H9 (cell line): ENCODE data around the gene CASK. TPM values are rescaled to one million over a fixed set of nuclear protein-coding genes. Genes with fewer than 3 reads are reported as not detected.

Source experiments
- DNase-seq: peaks from one replicate; pipeline ENCODE4 v3.0.0-alpha.2; 2017
- H2AFZ ChIP-seq: one replicate; pipeline ENCODE4 v1.6.1; 2013; ENCODE audit warnings: mild to moderate bottlenecking, low read length, control low read depth, moderate library complexity
- H2AK5ac ChIP-seq: 2 replicates; pipeline ENCODE4 v1.6.1; 2013; ENCODE audit warnings: low read length, control low read depth, mixed read lengths; ENCODE audit not compliant: insufficient read length
- H2BK120ac ChIP-seq: one replicate; pipeline ENCODE4 v1.6.1; 2013; ENCODE audit warnings: low read depth, mild to moderate bottlenecking, low read length, control low read depth, inconsistent platforms; ENCODE audit not compliant: poor library complexity, severe bottlenecking
- H2BK12ac ChIP-seq: 2 replicates; pipeline ENCODE4 v1.6.1; 2013; ENCODE audit warnings: low read length, control low read depth, mixed read lengths, low read depth; ENCODE audit not compliant: insufficient read length
- H2BK15ac ChIP-seq: 2 replicates; pipeline ENCODE4 v1.6.1; 2013; ENCODE audit warnings: low read depth, low read length, control low read depth
- H2BK20ac ChIP-seq: one replicate; pipeline ENCODE4 v1.6.1; 2013; ENCODE audit warnings: low read depth, mild to moderate bottlenecking, low read length, control low read depth, inconsistent platforms; ENCODE audit not compliant: poor library complexity, severe bottlenecking
- H2BK5ac ChIP-seq: 2 replicates; pipeline ENCODE4 v1.6.1; 2013; ENCODE audit warnings: low read length, control low read depth, mixed read lengths; ENCODE audit not compliant: insufficient read length
- H3K14ac ChIP-seq: 2 replicates; pipeline ENCODE4 v1.6.1; 2013; ENCODE audit warnings: low read length, control low read depth; ENCODE audit not compliant: insufficient read depth
- H3K18ac ChIP-seq: 2 replicates; pipeline ENCODE4 v1.6.1; 2013; ENCODE audit warnings: low read depth, mild to moderate bottlenecking, mixed read lengths, low read length, control low read depth; ENCODE audit not compliant: insufficient read length
- H3K23ac ChIP-seq: 2 replicates; pipeline ENCODE4 v1.6.1; 2013; ENCODE audit warnings: low read length, control low read depth, mixed read lengths, low read depth; ENCODE audit not compliant: insufficient read length
- H3K23me2 ChIP-seq: 2 replicates; pipeline ENCODE4 v1.6.1; 2013; ENCODE audit warnings: low read depth, mild to moderate bottlenecking, mixed read lengths, low read length, control low read depth; ENCODE audit not compliant: insufficient read length, poor library complexity, severe bottlenecking
- H3K27ac ChIP-seq: 2 replicates; pipeline ENCODE4 v1.5.1; 2013; ENCODE audit warnings: low read length, control low read depth, mixed read lengths, low read depth; ENCODE audit not compliant: insufficient read length
- H3K27me3 ChIP-seq: 2 replicates; pipeline ENCODE4 v1.6.1; 2013; ENCODE audit warnings: low read length, control low read depth, inconsistent platforms; ENCODE audit not compliant: insufficient read depth
- H3K4ac ChIP-seq: 2 replicates; pipeline ENCODE4 v1.6.1; 2013; ENCODE audit warnings: low read depth, mild to moderate bottlenecking, control low read depth, inconsistent platforms, low read length, moderate library complexity
- H3K4me1 ChIP-seq: 2 replicates; pipeline ENCODE4 v1.6.1; 2013; ENCODE audit warnings: low read length, control low read depth, inconsistent platforms; ENCODE audit not compliant: insufficient read depth
- H3K4me2 ChIP-seq: 2 replicates; pipeline ENCODE4 v1.6.1; 2013; ENCODE audit warnings: low read length, control low read depth, mixed read lengths; ENCODE audit not compliant: insufficient read length, insufficient read depth
- H3K56ac ChIP-seq: 2 replicates; pipeline ENCODE4 v1.6.1; 2013; ENCODE audit warnings: low read depth, mild to moderate bottlenecking, mixed read lengths, low read length, control low read depth; ENCODE audit not compliant: insufficient read length
- H3K79me1 ChIP-seq: 2 replicates; pipeline ENCODE4 v1.6.1; 2013; ENCODE audit warnings: low read depth, mild to moderate bottlenecking, moderate library complexity, low read length, control low read depth, inconsistent platforms; ENCODE audit not compliant: insufficient read depth, poor library complexity, severe bottlenecking
- H3K79me2 ChIP-seq: 2 replicates; pipeline ENCODE4 v1.6.1; 2013; ENCODE audit warnings: low read length, control low read depth, inconsistent platforms; ENCODE audit not compliant: insufficient read depth
- H3K9ac ChIP-seq: 2 replicates; pipeline ENCODE4 v1.6.1; 2013; ENCODE audit warnings: low read length, control low read depth, mixed read lengths; ENCODE audit not compliant: insufficient read length; ENCODE audit errors: extremely low read depth
- H3K9me3 ChIP-seq: one replicate; pipeline ENCODE4 v1.6.1; 2013; ENCODE audit warnings: low read depth, low read length, inconsistent platforms; ENCODE audit not compliant: control insufficient read depth
- H3T11ph ChIP-seq: one replicate; pipeline ENCODE4 v1.6.1; 2013; ENCODE audit warnings: mild to moderate bottlenecking, low read length, control low read depth, inconsistent platforms
- H4K20me1 ChIP-seq: one replicate; pipeline ENCODE4 v1.6.1; 2013; ENCODE audit not compliant: control insufficient read depth, insufficient read length, insufficient read depth
- H4K5ac ChIP-seq: 2 replicates; pipeline ENCODE4 v1.6.1; 2013; ENCODE audit warnings: low read depth, mild to moderate bottlenecking, mixed read lengths, low read length, control low read depth; ENCODE audit not compliant: insufficient read length
- H4K8ac ChIP-seq: replicated peaks from 2 replicates; pipeline ENCODE4 v1.6.1; 2013; ENCODE audit warnings: low read length, control low read depth, mixed read lengths, low read depth; ENCODE audit not compliant: insufficient read length
- H4K91ac ChIP-seq: 2 replicates; pipeline ENCODE4 v1.6.1; 2013; ENCODE audit warnings: low read depth, mild to moderate bottlenecking, moderate library complexity, mixed read lengths, low read length, control low read depth; ENCODE audit not compliant: insufficient read length
- H3K27ac Mint-ChIP-seq, 3 experiments: 2 replicates in 2 of 3; 3 replicates in 1 of 3; pipeline ENCODE4 v1.8.0; 2020 to 2021; ENCODE audit warnings: mixed read lengths in 3 of 3, mild to moderate bottlenecking in 1 of 3, moderate library complexity in 1 of 3
- H3K27me3 Mint-ChIP-seq: 2 replicates; pipeline ENCODE4 v1.8.0; 2021; ENCODE audit warnings: low read depth, mild to moderate bottlenecking, moderate library complexity, mixed read lengths
- H3K36me3 Mint-ChIP-seq, 3 experiments: 2 replicates in 2 of 3; 3 replicates in 1 of 3; pipeline ENCODE4 v1.8.0; 2020 to 2021; ENCODE audit warnings: low read depth in 3 of 3, mixed read lengths in 3 of 3; ENCODE audit not compliant: insufficient read depth in 1 of 3
- H3K4me1 Mint-ChIP-seq, 2 experiments: 2 replicates each; pipeline ENCODE4 v1.8.0; 2020; ENCODE audit warnings: mixed read lengths in 2 of 2
- H3K4me3 Mint-ChIP-seq, 2 experiments: 2 replicates in 1 of 2; 3 replicates in 1 of 2; pipeline ENCODE4 v1.8.0; 2020 to 2021; ENCODE audit warnings: mild to moderate bottlenecking in 2 of 2, mixed read lengths in 2 of 2, moderate library complexity in 1 of 2
- H3K9me3 Mint-ChIP-seq, 2 experiments: 2 replicates in 1 of 2; 3 replicates in 1 of 2; pipeline ENCODE4 v1.8.0; 2020; ENCODE audit warnings: mild to moderate bottlenecking in 2 of 2, mixed read lengths in 2 of 2, moderate library complexity in 1 of 2
- CTCF ChIP-seq: fragments of 200-600 bp; sonication (generic); conservative IDR thresholded peaks from 3 replicates; pipeline ENCODE4 v1.8.0; 2021; ENCODE audit warnings: antibody characterized with exemption, mild to moderate bottlenecking
- total RNA-seq: library from RNA; stranded (reverse); gene quantifications from 2 replicates; pipeline ENCODE4 v1.2.1, GENCODE V29; 2021

CASK gene
- total RNA-seq, 1 experiment from 2014 or later = 44.1 TPM

DNA sequence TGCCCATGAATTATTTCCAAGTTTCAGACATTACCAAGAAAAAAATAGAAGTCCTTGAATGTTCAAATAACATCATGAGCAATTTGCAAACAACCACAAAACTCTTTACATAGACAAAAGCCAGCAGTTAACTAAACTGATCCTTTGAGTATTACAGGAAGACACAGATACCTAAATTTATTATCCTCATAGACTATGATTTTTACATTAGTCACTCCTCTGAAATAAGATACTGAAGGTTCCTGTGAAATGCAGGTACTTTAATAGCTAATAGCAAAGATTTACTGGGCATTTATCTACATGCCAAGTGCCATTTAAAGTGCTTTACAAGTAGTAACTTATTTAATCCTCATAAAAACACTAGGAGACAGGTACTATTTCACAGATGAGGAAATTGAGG is 161.7 kb downstream of the CASK start:
- Histone ChIP-seq H4K91ac (no peak overlapping the region), H2AFZ (no peak overlapping the region), H2BK120ac (no peak overlapping the region), H3K56ac (no peak overlapping the region), H3K27me3 (no peaks in the 10 kb centered on the region), H3K27ac (no peak overlapping the region), H2BK20ac (no peak overlapping the region), H3K4me2 (no peak overlapping the region), H4K8ac (no peak overlapping the region), H2BK12ac (no peak overlapping the region), H3K9ac (no peak overlapping the region), H3K4ac (no peak overlapping the region), H2BK15ac (no peak overlapping the region), H3K79me1 (no peaks in the 10 kb centered on the region), H2BK5ac (no peak overlapping the region), H3K14ac (no peak overlapping the region), H4K20me1 (no peaks in the 10 kb centered on the region), H3K23me2 (no peaks in the 10 kb centered on the region), H4K5ac (no peak overlapping the region), H3K9me3 (no peaks in the 10 kb centered on the region), H3K23ac (no peak overlapping the region), H3K79me2 (peaks cover under 1% of the 10 kb centered on the region; the same call in 1 of the 2 replicates), H3K4me1 (no peaks in the 10 kb centered on the region; the same call in 1 of the 2 replicates), H3T11ph (no peak overlapping the region), H3K18ac (no peak overlapping the region), H2AK5ac (no peak overlapping the region)
- Mint-ChIP-seq H3K27ac (no peak overlapping the region), H3K36me3 (no peaks in the 10 kb centered on the region), H3K27me3 (no peaks in the 10 kb centered on the region), H3K4me3 (no peak overlapping the region), H3K9me3 (peaks cover 46 to 55% of the 10 kb centered on the region in 2 experiments), H3K4me1 (peaks cover 3 to 4% of the 10 kb centered on the region in 2 experiments; a peak in 2 of 4 replicates)
- TF ChIP-seq CTCF = no peak
- no peak for DNase-seq
